Amygdala (tissue), 56 donors: Measurements from ENCODE around the gene VKORC1.

Source experiments
- DNase-seq, 56 donors: peaks; one replicate each; lab custom pipeline; 2025; lab: John Stamatoyannopoulos, UW

Gene VKORC1

GRCh38 chr16:31072540-31073141 is 22.0 kb downstream of the VKORC1 start:
- DNase-seq: peak in 2 of 56 donors; percentile 18 to 49

DNA sequence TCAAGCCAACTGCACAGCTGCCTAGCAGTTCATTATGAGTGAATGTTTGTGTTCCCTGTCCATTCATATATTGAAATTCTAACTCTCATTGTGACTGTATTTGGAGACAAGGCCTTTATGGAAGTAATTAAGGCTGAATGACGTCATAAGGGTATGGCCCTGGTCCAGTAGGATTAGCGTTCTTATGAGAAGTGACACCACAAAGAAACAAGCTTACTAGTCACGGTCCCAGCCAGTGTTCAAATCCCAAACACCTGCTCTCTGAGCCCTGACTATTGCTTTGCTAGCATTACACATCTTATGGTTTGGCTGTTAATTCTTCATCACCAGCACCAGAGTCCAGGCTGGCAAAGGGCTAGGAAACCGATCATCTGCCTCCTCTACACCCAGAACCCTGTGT is 22.7 kb downstream of the VKORC1 start:
- DNase-seq: no peak

DNA sequence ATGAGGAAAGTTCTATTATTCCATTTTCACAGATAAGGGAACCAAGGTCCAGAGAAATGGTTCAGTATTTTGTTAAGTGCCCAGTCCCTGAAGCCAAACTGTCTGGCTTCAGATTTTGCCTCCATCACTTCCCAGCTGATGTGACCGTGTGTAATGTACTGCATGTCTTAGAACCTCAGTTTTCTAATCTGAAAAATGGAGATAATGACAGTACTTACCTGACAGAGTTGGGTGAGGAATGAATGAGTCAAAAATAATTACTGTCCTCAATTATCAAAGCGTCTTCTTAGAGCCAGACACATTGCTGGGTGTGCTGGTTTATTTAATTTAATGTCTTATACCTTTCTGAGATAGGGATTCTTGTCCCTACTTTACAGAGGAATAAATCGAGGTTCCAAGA is 27.3 kb downstream of the VKORC1 start:
- no peak for DNase-seq

DNA sequence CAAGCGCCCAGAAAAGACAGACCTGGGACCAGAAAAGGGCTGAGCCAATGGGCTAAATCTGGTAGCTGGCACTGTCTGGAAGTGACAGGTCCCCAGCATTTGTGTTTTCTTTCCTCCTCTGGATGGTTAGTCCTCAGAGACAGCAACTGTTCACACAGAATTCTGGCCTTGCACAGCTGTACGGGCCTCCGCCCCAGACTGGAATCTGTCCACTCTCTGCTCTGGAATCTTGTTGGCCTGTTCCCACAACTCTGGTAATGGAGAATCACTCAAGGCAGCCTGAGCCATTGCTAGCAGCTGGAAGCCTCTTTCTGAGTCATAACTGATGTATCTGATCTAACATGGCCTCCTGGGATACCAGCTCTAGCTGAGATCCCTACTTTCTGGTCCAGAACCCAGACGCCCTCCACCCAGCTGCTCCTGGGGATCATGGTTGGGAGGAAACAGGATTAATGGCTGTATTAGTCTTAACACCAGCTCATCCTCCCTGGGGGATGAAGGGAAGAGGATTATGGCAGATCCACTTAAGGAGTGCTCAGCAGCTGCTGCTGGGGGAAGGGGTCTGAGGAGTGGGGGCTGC is 29.6 kb downstream of the VKORC1 start:
- DNase-seq: no peak

GRCh38 chr16:31063843-31064611 is 30.6 kb downstream of the VKORC1 start:
- DNase-seq: no peak

DNA sequence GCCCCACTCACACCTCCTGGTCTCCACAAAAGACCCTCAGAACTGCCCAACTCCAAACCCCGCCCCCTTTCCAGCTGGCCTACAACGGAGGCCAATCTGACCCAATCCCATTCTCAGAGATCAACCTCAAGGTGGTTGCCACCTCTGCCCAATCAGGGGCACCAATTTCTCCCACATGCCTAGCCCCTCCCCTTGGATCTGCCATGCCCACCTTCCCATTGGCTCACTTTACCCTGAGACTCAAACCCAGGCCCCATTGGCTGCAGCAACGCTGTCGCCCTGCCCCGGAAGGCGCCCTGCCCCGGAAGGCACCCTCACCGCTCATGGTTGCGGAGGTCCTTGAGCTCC is 31.1 kb downstream of the VKORC1 start:
- no peak for DNase-seq

GRCh38 chr16:31061813-31062440 is 32.7 kb downstream of the VKORC1 start:
- DNase-seq: no peak

DNA sequence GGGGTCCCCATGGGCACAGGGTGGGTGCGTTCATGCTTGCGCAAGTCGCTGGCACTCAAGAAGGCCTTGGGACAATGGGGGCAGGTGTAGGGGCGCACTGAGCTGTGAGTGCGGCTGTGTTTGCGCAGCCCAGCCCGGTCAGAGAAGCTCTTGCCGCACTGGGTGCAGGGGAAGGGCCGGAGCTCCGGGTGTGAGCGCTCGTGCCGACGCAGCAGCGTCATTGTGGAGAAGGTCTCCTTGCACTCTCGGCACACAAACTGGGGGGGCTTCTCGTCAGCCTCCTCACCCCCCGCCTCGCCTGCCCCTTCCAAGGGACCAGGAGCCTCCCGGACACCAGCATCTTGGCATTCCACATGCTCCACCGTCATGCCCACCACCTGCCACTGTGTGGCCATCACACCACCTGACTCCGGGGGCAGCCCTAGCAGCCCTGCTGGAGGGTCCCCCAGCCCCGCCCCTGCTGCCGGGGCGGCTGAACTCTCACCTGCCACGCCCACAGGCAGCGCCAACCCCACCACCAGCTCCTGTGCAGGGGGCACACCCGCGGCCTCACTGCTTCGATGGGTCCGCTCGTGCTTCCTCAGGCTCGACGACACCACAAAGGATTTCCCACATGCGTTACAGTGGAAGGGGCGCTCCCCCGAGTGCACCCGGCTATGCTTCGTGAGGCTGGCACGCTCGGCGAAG is 33.3 kb downstream of the VKORC1 start:
- no peak for DNase-seq

DNA sequence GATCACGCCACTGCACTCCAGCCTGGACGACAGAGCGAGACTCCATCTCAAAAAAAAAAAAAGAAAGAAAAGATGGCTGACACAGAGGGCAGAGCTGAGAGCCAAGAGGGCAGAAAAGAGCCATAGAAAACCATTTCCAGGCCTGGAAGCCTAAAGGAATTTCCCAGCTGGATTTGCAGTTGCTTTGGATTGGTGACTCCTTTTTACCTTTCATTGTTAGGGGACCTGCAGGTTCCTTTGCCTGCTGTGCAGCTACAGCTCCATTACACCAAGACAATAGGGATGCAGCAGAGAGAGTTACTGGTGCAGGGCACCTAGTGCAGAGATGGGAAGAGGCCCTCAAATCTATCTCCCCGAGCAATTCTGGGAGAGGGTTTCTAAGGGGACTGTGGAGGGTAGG is 39.0 kb downstream of the VKORC1 start:
- no peak for DNase-seq

GRCh38 chr16:31052114-31052513 is 42.5 kb downstream of the VKORC1 start:
- DNase-seq: no peak

- no peak for DNase-seq
Observed at GRCh38 chr16:31050280-31051030, 44.1 kb downstream of the VKORC1 start.

DNA sequence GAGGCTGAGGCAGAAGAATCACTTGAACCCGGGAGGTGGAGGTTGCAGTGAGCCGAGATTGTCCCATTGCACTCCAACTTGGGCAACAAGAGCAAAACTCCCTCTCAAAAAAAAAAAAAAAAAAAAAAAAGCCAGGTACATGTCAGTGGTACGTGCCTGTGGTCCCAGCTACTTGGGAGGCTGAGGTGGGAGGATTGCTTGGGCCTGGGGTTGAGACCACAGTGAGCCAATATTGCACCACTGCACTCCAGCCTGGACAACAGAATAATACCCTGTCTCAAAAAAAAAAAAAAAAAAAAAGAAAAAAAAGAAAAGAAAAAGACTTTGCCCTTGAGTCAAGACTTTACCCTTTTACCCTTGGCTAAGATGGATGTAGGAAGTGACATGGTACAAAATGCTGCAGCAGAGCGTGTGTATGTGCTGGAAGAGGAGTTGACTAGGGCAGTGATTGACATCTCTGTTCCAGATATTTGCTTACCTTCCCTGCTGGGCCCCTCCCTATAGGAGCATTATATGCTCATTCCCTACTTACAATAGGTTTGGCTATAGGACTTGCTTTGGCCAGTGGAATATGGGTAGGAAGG is 50.6 kb downstream of the VKORC1 start:
- no peak for DNase-seq

- DNase-seq: no peak
Observed at GRCh38 chr16:31043352-31043751, 51.2 kb downstream of the VKORC1 start.

- no peak for DNase-seq
Observed at GRCh38 chr16:31042866-31043265, 51.7 kb downstream of the VKORC1 start.
